ENCODE measurements around the gene TMEM126B.
"Not testable (repeated sequence)": the region's sequence is repeated elsewhere in the genome, so short reads cannot be mapped to it uniquely, and the experiment has no call there.

Gene TMEM126B

DNA sequence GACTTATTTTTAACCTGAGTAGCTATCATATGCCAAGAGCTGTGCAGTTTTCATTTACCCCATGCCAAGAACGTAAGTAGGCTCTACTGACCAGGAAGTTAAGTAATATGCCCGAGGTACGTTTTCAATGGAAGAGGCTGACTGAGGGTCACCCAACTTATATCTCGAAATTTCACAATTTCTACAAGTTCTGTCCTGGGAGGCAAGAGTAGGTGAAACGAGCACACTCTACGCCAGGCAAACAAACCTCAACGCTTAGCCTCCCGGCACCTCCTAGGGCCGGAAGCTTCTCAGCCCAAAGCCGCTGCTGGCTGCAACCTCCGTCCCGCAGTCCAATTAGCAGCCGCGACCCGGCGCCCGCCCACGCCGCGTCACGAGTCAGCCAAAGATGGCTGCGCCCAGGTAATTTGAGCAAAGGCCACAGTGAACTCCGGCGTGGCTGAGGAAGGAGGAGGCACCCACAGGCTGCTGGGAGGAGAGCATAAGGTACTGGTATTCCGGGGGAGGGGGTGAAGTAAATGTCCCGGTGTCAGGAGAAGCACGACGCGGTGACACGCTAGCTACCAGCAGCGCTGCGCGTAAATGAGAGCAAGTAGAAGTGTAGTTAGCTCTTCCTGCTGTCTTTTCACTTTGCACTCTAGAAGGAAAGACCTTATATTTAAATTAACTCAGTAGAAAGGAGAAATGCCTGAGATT lies 19.4 kb downstream of the TMEM126B start, which contains the start of gene TMEM126A:
TMEM126A (plus strand) TSS at position 364 of the 696 bp plus-strand sequence. CDS start 2,289 bp downstream, outside the sequence.
- peak; percentile 85 to 91 for DNase-seq

- DNase-seq: no peak
These were observed 22.7 kb downstream of the TMEM126B start for GRCh38 chr11:85651118-85651517.

DNA sequence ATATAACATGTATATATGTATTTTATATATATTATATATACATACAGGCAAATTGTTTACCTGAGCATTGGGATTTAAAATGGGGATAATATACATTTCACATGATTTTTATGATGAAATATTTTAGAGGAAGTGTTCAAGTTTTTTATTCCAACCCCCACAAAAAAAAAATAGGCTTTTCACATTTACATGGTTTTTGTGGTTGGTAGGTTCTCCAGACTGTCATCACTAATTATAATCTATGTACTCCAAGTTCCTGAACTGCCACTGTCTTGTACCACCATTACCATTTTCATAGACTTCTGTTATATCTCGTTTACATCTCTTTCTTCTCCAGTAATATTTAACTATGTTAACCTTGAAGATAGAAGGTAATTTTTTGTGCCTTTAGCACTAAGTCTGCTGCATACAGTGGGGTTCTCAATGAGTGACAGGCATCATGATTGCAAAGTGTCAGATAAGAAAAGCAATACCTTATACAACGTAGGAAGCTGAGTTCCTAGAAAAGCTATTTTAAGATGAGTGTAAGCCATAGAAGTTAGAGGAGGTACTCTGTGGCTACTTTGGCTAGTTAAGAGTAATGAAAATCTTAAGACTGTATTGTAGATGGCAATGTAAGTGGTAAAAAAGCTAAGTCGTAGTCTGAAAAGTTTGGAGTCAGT lies 24.5 kb downstream of the TMEM126B start:
- DNase-seq: peak; percentile 14 to 58

DNA sequence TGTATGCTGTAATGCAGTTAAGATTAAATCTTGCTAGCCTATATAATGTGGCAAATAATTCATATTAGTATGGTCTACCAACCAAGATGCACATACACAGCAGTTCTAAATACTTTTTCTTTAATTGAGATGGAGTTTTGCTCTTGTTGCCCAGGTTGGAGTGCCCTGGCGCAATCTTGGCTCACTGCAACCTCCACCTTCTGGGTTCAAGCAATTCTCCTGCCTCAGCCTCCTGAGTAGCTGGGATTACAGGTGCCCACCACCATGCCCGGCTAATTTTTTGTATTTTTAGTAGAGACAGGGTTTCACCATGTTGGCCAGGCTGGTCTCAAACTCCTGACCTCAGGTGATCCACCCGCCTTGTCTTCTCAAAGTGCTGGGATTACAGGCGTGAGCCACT lies 25.9 kb downstream of the TMEM126B start:
- DNase-seq: not testable (repeated sequence)

DNA sequence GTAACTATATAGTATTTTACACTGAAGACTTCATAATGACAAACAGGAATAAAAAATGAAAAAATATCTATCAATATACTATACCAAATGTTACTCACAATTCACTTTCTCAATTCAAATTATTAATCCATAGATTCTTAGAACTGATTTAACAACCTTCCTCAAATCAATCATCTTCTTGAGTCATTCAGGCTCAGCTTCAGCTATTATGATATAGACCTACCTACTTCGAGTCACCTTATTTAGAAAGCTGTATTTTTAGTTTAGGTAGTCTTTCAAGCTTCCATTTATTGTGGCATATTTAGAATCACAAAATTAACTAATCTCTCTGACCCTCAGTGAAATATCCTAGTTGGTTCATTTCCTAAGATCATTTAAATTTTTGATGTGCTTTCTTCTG lies 28.4 kb downstream of the TMEM126B start:
- no peak for DNase-seq

GRCh38 chr11:85658180-85658579 lies 29.8 kb downstream of the TMEM126B start:
- no peak for DNase-seq

- DNase-seq: no peak
These were observed 33.7 kb downstream of the TMEM126B start for GRCh38 chr11:85661972-85662664.

DNA sequence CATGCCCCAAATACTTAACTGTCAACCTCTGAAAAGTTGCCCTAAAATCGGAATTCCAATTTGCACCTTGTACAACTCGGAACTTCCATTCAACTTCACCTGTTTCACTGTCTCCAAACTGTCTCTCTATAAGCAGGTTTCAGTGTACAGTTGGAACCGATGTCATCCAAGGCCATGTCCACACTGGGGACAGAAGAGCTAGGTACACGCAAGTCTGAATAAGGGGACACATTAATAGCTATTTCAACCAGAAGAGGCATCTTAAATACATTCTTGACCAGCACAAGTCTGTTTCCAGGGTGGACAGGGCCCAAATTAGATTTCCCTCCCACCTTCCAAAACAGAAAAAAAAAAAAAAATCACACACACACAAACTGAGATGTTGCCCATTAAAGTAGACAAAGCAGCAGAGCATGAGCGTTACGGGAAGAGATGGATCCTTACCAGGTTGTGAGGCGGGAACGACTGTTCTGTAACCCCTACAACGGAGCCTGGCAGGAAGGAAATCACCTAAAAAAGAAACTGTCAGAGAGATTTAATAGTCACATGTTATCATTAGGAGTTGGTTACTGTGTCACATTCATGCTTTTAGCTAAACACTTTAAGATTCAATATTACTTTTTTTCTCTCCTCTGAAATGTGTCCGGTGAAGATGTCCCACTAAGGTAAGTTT lies 34.8 kb downstream of the TMEM126B start:
- no peak for DNase-seq

DNA sequence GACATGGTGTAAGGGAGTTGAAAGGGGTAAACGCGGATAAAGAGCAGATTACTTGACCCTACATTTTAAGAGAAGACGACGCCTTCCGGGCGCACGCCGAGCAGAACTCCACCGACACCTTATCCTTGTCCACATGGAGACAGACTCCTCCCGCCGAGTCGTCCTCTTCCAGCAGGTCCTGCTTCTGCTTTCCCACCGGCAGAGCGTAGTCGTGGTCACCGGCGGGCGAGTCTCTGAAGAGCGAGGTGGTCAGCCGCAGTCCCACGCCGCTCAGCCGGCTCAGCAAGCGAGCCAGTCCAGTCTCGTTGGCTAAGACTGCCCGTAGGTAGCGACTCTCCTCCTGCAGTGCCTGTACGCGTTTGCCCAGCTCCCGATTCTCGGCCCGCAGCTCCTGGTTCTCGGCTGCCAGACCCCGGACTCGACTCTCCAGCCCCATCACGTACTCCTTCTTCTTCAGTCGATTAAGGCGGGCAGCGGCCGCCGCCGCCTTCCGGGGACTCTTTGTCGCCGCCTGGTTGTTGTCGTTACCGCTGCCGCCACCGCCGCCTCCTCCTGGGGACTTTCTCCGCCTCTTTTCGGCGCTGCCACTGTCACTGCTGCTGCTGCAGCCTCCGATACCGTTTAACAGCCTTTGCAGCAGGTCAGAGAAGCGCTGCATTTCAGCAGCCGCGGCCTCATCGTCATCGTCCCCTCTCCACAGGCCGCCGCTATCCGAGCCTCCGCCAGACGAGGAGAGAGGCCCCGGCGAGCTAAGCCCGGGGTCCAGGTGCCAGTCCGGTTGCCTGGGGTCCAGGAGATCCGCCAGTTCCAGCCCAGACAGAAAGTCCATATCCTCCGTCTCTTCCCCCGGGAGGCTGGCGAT lies 35.6 kb downstream of the TMEM126B start:
- peak; percentile 69 to 82 for DNase-seq

- DNase-seq: peak; percentile 96 to 97
These were observed 36.5 kb downstream of the TMEM126B start, which contains the start of gene CREBZF for GRCh38 chr11:85664615-85665481. Gene CREBZF (minus strand): TSS chr11:85665129. CDS start chr11:85664875, 254 bp downstream.

- no peak for DNase-seq
These were observed 37.3 kb downstream of the TMEM126B start for GRCh38 chr11:85665733-85666132.

GRCh38 chr11:85666687-85667086 lies 38.3 kb downstream of the TMEM126B start:
- no peak for DNase-seq

- no peak for DNase-seq
These were observed 39.8 kb downstream of the TMEM126B start for GRCh38 chr11:85668157-85668556.

GRCh38 chr11:85670949-85671663 lies 42.7 kb downstream of the TMEM126B start:
- DNase-seq: not testable (repeated sequence)

DNA sequence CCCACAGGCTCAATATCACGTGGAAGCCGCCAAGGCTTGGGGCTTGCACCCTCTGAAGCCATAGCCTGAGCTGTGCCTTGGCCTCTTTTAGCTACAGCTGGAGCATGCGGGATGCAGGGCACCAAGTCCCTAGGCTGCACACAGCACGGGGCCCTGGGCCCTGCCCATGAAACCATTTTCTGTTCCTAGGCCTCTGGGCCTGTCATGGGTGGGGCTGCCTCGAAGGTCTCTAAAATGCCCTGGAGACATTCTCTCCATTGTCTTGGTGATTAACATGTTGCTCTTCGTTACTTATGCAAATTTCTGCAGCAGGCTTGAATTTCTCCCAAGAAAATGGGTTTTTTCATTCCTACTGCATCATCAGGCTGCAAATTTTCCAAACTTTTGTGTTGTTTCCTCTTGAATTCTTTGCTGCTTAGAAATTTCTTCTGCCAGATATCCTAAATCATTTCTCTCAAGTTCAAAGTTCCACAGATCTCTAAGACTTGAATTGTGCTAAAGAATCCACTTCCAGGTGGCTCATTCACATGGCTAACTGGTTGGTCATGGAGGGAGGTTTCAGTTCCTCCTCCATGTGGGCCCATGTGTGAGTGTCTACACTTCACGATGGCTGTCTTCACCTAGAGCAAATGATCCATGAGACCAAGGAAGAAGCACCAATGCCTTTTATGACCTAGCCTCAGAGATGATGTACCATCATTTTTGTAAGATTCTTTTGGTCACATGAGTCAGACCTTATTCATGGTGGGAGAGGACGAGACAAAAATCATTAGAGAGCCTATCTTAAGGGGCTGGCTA lies 43.9 kb downstream of the TMEM126B start:
- no peak for DNase-seq

- no peak for DNase-seq
These were observed 45.0 kb downstream of the TMEM126B start for GRCh38 chr11:85673393-85673792.

- no peak for DNase-seq
These were observed 51.2 kb downstream of the TMEM126B start for GRCh38 chr11:85679576-85679975.

DNA sequence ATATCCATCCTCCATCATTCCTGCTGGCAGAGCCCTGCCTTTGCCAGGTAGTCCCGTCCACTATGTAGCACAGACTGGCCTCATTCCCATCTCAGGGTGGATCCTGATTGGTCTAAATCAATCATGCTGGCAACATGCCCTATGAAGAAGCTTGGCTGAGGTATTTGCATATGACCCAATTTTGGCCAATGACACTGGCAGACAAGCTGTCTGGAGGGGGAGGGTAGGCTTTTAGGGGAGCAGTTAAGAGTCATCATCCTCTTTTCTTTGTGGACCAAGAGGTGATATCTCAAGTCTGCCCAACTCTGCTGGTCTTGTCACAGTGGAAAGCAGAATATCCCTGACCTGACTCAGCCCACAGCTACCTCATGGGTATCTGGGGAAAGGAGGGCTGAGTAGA lies 52.5 kb downstream of the TMEM126B start:
- no peak for DNase-seq
